SKM-1 (cell line): ENCODE results near the gene AHCY.
"Not testable (repeated sequence)": the region's sequence is repeated elsewhere in the genome, so short reads cannot be mapped to it uniquely, and the experiment has no call there.

ENCODE experiments used
- DNase-seq: peaks from one replicate; lab custom pipeline; 2025; ENCODE audit not compliant: unreplicated experiment; lab: John Stamatoyannopoulos, UW

AHCY gene

DNA sequence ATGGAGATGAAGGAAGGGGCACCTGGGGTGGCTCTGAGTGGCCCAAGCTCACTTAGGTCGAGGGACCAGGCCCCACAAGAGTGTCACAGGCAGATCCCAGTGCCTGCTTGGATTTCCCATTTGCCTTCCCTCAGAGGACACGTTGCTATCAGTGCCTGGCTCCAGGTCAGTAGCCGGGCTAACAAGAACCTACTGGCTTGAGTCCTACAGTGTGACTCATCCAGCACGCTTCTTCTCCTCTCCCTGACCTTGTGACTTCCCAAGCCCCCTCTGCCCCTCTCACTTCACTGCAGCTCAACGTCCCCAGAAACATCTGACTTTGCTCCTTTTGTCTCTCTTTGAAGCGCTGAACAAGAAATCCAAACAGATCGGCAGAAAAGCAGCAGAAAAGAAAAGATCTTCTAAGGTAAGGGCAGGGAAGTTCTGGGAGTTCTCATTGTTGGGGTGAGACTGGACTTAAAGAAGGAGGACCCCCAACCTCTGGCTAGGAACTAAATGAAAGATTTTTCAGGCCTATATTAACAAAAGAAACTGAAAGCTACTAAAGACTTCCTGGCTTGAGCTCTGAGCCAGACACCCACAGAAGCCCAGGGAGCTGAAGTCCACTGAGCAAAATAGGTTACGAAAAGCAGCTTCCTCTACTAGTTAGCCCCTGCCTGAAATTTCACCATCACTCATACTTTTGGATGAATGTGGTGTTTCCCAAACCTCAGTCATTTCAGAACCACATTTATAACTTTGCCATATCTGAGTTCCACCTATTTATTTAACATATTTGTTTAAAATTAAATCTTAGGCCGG is 40.5 kb downstream of the AHCY start:
- peak; percentile 40 for DNase-seq

DNA sequence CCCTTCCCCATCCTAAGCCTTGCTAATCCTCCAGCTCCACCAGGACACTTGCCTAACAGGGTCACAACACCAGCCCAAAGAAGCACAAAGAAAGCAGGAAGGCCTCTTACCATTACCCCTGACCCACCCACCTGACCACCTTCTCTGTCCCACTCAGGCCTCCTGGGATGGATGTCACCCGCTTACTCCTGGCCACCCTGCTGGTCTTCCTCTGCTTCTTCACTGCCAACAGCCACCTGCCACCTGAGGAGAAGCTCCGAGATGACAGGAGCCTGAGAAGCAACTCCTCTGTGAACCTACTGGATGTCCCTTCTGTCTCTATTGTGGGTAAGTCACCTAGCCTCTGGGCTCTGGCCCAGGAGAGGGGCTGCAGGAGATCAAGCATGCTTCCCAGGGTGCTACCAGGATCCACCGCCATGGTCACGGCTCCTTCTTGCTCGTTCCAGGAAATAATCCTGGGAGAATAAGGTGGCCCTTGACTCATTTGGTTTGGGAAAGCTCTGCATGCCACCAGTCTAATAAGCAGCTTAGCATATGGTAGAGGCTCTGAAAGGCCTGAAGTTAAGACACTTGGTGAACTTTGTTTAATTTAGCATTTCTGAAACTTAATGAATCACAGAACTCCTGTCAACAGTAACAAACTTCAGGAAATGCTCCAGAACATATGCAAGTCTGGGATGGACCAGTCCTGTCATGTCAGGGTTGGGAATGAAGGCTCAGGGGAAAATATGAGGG is 42.8 kb downstream of the AHCY start:
- DNase-seq: no peak

DNA sequence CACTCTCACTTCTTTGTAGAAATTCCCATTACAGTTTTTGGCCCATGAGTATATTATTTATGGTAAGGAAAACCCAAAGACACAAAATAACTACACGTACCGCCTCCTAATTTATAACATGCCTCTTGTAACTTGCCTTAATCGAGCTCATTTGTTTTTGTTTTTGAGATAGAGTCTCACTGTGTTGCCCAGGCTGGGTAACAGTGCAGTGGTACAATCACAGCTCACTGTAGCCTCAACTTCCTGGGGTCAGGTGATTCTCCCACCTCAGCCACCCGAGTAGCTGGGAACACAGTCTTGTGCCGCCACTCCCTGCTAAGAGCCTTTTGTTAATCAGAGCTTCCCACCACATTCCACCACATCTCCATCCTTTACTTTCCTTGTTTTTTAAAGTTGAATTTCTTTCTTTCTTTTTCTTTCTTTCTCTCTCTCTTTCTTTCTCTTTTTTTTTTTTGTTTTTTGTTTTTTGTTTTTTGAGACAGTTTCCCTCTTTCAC is 46.5 kb downstream of the AHCY start:
- no peak for DNase-seq

DNA sequence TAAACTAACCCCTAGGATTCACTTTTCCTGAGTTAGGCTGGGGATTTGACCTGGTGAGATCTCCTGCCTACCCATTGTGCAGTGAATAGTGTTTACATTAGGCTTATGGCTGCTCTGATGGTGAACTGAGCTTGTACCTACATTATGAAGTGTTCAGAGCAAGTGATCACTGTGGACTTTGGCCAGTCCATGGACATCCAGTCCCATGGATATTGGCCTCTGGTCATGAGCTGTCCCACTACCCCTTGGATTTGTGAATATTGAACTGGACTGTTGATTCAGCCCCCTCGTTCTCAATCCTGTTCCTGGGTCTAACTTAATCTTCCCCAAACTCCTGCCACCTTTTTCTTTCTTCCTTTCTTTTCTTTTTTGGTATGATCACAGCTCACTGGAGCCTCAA is 48.2 kb downstream of the AHCY start:
- no peak for DNase-seq

DNA sequence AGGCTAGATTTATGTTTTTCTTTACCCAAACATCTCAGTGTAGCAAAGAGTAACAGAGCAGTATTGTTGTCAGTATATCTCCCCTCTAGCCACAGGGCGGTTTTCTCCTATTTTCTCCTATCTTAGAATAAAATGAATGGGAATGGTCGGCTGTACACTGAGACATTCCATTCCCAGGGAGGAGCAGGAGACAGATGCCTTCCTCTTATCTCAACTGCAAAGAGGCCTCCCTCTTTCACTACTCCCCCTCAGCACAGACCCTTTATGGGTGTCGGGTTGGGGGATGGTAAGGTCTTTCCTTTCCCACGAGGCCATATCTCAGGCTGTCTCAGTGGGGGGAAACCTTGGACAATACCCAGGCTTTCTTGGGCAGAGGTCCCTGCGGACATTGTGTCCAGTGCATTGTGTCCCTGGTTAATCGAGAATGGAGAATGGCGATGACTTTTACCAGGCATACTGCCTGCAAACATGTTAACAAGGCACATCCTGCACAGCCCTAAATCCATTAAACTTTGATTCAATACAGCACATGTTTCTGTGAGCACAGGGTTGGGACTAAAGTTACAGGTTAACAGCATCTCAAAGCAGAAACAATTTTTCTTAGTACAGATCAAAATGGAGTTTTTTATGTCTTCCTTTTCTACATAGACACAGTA is 50.6 kb downstream of the AHCY start:
- not testable (repeated sequence) for DNase-seq

DNA sequence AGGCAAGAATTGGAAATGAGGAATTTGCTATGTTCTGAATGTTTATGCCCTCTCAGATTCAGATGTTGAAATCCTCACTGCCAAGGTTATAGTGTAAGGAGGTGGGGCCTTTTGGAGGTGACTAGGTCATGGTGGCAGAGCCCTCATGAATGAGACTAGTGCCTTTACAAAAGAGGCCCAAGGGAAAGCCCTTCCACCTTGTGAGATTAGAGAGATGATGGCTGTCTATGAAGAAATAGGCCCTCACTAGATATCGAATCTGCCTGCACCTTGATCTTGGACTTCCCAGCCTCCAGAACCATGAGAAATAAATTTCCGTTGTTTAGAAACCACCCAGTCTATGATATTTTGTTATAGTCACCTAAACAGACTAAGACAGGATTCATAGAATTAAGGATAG is 51.5 kb downstream of the AHCY start:
- DNase-seq: no peak

DNA sequence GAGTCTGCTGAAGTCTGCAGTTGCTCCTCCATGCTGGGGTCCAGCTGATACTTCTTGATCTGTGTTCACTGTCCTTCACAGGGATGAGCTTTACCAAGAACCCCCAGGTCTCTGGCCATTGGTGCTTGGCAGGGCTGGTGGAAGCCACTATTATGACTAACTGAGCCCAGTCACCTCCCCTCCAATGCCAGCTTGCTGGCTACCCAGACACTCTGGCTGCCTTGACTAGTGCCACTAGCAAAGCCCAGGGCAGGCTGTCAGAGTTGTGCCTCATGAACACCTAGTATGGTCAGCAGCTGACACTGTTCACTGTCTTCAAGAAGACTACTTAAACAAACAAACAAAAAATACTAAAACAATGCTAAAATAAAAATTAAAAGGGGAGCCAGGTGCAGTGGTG is 53.1 kb downstream of the AHCY start:
- no peak for DNase-seq

DNA sequence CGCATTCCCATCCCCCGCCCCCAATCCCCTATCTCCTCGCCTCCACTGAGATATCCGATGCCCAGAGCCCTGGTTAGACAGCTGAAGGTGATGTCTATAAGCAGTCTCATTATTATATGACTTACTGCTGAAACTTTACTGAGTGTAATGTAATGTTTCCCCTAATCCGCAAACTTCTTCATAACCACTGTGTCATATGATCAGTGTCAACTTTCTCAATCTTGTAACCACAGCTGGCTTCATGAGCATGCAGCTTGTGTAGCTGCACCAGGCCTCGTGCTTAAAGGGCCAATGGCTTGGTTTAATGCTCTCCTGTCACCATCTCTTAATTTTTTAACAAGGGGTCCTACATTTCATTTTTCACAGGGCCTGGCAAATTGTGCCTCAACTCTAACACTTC is 53.9 kb downstream of the AHCY start:
- peak; percentile 64 for DNase-seq

DNA sequence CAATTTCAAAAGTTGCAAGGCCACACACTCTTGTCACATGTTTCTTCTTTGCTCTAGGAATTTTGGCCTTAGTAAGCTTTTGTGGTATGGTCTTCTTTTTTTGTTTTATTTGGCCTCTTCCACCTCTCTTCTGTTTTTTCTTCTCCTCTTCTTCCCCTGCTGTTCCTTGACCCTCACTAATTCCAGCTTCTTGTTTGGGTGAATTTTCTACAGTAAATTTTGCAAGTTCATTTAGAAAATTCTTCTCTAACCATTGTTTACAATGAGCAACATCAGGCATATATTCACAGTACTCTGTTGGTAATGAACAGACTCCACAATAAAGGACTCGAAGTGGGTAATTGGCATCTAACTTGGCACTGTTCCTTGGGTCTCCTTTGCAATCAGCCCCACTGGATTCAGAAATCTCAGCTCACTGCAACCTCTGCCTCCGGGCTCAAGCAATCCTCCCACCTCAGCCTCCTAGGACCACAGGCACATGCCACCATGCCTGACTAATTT is 57.0 kb downstream of the AHCY start:
- no peak for DNase-seq

DNA sequence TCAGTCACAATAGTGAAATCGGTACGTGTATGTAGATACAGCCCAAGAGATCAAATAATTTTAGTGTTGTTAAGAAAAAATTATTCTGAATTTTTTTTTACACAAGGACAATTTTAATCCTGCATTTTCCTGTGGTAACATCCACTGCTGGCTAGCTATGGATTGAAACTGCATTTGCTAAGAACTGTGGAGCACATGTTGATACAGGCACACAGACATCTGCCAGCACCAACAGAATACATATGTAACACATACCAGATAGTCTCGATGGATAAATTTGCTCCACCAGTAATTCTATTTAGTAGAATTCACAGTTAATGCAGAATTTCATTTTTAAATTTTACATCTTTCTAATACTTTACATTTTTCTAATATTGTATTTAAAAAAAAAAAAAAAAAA is 59.8 kb downstream of the AHCY start:
- no peak for DNase-seq

DNA sequence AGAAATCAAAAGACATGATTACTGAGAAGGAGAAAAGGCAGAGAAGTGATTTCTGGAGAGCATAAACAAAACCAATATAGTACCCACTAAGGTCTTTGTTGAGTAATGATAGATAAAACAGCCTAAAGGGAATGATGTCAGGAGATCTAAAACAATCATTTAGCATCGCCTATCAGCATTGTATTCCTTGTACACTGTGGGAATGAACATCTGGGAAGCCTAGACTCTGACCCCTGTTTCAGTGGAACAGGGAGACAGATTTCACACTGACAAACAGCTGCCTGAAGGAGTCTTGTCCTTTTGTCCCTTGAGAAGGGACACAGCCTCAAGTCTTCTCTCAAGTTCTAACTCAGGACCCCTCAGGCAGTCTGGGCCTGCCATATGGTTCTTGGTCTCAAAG is 60.3 kb downstream of the AHCY start:
- no peak for DNase-seq

DNA sequence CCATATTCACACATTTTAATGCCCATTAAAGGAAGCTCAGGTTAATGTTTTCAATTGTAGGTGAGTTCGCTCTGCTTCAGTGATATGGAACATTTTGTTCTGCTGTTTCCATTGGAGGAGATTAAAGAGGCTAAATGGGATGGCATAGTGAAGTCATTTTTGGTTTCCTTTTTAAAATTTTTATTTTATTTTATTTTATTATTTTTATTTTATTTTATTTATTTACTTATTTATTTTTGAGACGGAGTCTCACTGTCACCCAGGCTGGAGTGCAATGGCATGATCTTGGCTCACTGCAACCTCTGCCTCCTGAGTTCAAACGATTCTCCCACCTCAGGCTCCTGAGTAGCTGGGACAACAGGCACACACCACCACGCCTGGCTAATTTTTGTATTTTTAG is 61.1 kb downstream of the AHCY start:
- not testable (repeated sequence) for DNase-seq

DNA sequence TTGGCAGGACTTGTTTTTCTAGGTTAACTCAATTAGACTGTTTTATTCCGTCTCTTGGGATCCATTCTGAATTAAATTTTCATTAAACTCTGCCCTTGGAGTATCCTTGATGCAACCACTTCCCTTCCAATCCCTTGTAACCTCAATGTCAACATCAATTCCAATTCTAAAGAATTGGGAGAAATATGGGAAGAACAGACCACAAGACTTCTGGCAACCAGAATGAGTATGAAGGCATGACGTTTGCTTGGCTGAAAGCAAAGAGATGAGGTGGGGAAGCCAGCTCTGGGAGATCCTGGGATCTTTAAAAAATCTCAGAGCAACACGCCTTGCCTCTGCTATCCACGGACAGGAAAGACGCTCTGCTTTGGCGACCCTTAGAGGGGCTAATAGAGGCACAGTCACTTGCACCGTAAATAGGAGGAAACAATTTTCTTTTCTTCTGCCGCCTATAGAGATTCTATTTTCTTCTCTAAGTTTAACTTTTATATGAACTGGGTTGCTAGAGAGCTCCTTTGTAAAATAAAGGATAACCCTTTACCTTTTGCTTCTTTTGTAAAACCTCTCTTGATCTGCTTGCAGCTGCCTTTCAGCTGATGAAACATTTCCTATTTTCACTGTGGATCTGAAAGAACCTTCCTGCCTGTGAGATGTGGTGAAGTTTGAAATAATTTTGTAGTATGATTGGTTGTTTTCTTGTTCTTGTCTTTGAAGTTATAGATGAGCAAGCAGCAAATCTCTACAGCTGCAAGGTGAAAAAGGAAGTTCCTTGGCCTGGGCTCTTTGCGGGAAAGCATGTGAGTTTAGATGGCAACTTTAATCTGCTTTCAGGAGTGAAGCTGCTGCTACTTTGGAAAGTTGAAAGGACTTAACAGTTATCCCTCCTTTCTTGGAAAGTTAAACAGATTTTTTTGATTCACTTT is 62.2 kb downstream of the AHCY start, which contains the start of gene ASIP:
Gene ASIP (plus strand): TSS at position 731 of the 923 bp plus-strand sequence. CDS start 18,952 bp downstream, outside the sequence.
- no peak for DNase-seq

DNA sequence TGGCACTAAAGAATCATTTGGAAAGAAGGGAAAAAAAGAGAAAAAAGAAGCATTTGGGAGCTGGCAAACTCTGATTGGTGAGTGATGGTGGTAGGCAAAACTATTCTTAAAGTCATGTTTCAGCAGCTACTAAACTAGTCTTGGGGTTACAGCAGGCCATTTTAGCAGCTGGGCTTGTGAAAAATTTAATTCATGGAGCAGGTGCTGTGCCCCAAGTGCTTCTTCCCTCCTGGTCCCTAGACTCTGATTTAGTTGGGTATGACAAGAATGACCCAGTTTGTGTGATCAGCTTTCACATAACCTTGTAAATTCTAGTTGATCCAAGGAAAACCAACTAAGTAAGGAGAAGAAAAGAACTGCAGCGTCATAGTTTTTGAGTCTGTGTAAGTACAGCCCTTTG is 63.0 kb downstream of the AHCY start:
- DNase-seq: no peak

DNA sequence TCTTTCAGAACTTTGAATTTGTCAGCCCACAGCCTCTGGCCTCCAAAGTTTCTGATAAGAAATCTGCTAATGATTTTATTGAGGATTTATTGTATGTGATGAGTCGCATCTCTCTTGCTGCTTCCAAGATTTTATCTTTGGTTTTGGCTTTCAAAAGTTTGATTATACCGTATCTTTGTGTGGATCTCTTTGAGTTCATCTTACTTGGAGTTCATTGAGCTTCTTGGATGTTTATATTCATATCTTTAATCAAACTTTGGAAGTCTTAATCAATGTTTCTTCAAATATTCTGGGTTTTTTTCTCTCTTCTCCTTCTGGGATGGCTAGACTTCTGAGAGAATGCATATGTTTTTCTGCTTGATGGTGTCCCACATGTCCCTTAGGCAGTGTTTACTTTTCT is 65.2 kb downstream of the AHCY start:
- DNase-seq: no peak

DNA sequence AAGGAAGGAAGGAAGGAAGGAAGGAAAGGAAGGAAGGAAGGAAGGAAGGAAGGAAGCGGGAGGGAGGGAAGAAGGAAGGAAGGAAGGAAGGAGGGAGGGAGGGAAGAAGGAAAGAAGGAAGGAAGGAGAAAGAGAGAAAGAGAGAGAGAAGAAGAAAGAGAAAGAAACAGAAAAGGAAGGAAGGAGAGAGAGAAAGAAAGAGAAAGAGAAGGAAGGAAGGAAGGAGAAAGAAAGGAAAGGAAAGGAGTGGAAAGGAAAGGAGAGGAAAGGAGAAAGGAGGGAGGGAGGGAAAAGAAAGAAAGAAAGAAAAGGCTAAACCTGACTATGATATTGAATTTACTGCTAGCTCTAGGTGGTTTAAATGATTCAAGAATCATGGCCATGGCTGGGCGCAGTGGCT is 67.3 kb downstream of the AHCY start:
- no peak for DNase-seq

DNA sequence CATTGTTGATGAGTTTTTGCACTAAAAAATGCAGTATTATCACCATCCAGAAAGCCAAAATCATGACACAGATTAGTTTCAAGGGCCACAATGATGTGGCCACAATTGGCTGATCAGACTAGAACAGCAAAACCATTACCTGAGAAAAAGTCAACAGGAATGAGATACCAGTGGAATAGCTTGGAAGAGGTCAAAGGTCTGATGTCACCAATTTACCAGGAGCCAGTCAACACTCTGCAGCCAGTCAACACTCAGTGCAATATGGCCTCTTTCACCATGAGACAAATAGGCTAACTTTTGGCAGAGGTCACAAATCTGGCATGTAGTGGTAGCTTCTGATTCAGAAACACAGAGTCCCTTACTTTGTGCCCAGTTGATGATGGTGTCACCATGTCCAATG is 69.5 kb downstream of the AHCY start:
- DNase-seq: no peak

DNA sequence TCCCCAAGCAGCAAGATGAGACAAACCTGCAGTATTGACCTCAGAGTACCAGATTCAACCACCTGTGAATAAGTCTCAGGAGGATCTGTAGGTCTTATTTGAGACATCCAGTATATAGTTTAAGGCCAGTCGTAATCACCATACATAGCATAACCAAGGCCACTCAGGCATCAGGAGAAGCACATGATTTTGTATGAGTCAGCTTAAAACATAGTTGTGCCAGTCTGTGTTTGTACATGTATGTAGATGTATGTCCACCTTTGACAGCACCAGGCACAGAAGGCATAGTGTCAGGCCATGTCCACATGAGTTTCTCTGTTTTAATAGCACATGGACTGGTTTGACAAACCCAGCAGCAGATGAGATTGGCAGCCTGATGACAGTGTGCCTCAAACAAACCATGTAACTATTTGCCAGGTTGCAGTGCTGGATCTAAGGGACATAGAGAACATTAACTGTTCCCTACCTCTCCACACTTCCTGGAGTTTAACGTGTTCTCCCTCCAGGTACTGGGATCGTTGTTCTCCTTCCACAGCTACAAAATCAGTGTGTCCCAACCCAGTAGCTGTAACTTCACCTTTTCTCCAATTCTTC is 70.6 kb downstream of the AHCY start:
- DNase-seq: no peak

DNA sequence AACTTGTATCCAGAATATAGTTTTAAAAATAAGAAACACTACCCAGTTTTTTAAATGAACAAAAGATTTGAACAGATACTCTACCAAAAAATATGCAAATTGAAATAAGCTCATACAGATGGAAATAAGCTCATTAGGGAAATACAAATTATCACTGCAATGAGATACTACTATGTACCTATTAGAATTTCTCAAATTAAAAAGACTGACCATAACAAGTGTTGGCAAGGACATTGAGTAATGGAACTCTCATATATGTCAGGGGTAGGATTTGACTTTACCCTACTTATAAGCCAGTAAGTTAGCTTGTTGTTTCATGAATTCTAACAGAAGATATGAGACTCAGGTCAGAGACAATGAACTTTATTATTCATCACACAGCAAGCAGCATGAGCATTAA is 71.5 kb downstream of the AHCY start:
- DNase-seq: no peak
